Measurements from ENCODE around the gene NUP50.

The NUP50 gene

GRCh38 chr22:45139693-45140092 lies 24.0 kb upstream of the NUP50 start:
- no peaks in the 10 kb centered on the region for H3K27me3 ChIP-seq (ENCODE audit: control insufficient read depth, insufficient read depth, low read length)
- H3K4me1 ChIP-seq (ENCODE audit: control insufficient read depth, insufficient read depth, low read length): no peaks in the 10 kb centered on the region
- no peaks in the 10 kb centered on the region for H3K36me3 ChIP-seq (ENCODE audit: control insufficient read depth, insufficient read depth, low read length)
- H3K9ac ChIP-seq (ENCODE audit: low read length): no peak overlapping the region
- H3K4me3 ChIP-seq (ENCODE audit: low read length): no peak overlapping the region
- H3K27ac ChIP-seq (ENCODE audit: low read depth, low read length): no peak overlapping the region

DNA sequence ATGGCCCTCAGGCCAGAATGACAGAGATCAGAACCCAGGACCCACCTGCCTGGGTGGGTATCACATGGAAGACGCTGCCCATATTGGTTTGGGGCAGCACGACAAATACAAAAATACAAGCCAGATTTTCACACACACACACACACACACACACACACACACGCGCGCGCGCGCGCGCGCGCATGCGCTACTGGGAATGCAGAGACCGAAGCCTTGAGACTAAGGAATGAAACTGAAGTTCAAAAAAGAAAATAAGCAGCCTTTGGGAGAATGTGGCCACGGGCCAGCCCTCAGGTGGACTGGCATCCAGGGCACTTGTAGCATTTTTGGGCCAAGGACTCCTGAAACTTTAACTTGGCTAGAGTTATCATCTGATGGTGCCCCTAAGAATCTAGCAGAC lies 21.3 kb upstream of the NUP50 start:
- Histone ChIP-seq H3K9ac (ENCODE audit: low read length) (no peak overlapping the region), H3K4me3 (ENCODE audit: low read length) (no peak overlapping the region), H3K36me3 (ENCODE audit: control insufficient read depth, insufficient read depth, low read length) (no peaks in the 10 kb centered on the region), H3K4me1 (ENCODE audit: control insufficient read depth, insufficient read depth, low read length) (no peaks in the 10 kb centered on the region), H3K27me3 (ENCODE audit: control insufficient read depth, insufficient read depth, low read length) (no peaks in the 10 kb centered on the region), H3K27ac (ENCODE audit: low read depth, low read length) (no peak overlapping the region)

DNA sequence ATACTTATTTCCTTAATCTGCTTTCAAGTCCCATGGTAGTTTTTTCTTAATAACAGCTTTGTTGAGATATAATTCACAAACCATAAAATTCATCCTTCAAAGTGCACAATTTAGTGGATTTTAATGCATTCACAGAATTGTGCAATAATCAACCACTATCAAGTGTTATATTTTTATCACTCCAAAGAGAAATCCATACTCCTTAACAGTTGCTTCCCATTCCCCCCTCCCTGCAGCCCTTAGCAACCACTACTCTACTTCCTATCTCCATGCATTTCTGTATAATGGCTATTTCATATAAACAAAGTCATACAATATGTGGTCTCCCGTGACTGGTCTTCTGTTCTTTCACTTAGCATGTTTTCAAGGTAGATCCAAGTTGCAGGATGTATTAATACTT lies 18.8 kb upstream of the NUP50 start:
- H3K36me3 ChIP-seq (ENCODE audit: control insufficient read depth, insufficient read depth, low read length): no peaks in the 10 kb centered on the region
- no peak overlapping the region for H3K4me3 ChIP-seq (ENCODE audit: low read length)
- no peaks in the 10 kb centered on the region for H3K27me3 ChIP-seq (ENCODE audit: control insufficient read depth, insufficient read depth, low read length)
- no peak overlapping the region for H3K27ac ChIP-seq (ENCODE audit: low read depth, low read length)
- H3K4me1 ChIP-seq (ENCODE audit: control insufficient read depth, insufficient read depth, low read length): no peaks in the 10 kb centered on the region
- no peak overlapping the region for H3K9ac ChIP-seq (ENCODE audit: low read length)

DNA sequence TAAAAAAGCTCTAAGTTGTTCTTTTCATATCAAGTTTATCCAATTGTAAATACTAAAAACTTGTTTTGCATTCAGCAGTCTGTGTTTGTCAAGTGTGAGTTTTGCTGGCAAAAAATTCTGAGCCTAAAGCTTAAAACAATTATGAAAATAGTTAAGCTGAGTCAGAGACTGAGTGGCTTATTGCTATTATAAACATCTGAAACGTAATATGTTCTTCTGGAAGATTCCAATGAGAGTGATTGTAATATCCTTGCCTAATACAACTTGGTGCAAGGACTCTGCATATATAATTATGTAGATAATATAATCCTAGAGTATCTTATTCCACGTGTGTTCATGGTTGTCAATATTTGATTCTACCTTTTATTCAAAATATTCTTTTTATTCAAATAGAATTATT lies 14.1 kb upstream of the NUP50 start:
- Histone ChIP-seq H3K36me3 (ENCODE audit: control insufficient read depth, insufficient read depth, low read length) (no peaks in the 10 kb centered on the region), H3K27me3 (ENCODE audit: control insufficient read depth, insufficient read depth, low read length) (no peaks in the 10 kb centered on the region), H3K4me3 (ENCODE audit: low read length) (no peak overlapping the region), H3K27ac (ENCODE audit: low read depth, low read length) (no peak overlapping the region), H3K4me1 (ENCODE audit: control insufficient read depth, insufficient read depth, low read length) (no peaks in the 10 kb centered on the region), H3K9ac (ENCODE audit: low read length) (no peak overlapping the region)

- Histone ChIP-seq H3K27me3 (ENCODE audit: control insufficient read depth, insufficient read depth, low read length) (no peaks in the 10 kb centered on the region), H3K4me3 (ENCODE audit: low read length) (no peak overlapping the region), H3K27ac (ENCODE audit: low read depth, low read length) (no peak overlapping the region), H3K36me3 (ENCODE audit: control insufficient read depth, insufficient read depth, low read length) (no peaks in the 10 kb centered on the region), H3K4me1 (ENCODE audit: control insufficient read depth, insufficient read depth, low read length) (no peaks in the 10 kb centered on the region), H3K9ac (ENCODE audit: low read length) (no peak overlapping the region)
These were observed 13.6 kb upstream of the NUP50 start for GRCh38 chr22:45150139-45150538.

- Histone ChIP-seq H3K9ac (ENCODE audit: low read length) (no peak overlapping the region), H3K36me3 (ENCODE audit: control insufficient read depth, insufficient read depth, low read length) (no peaks in the 10 kb centered on the region), H3K4me3 (ENCODE audit: low read length) (no peak overlapping the region), H3K27ac (ENCODE audit: low read depth, low read length) (no peak overlapping the region), H3K27me3 (ENCODE audit: control insufficient read depth, insufficient read depth, low read length) (no peaks in the 10 kb centered on the region), H3K4me1 (ENCODE audit: control insufficient read depth, insufficient read depth, low read length) (no peaks in the 10 kb centered on the region)
These were observed 12.2 kb upstream of the NUP50 start for GRCh38 chr22:45151503-45151902.

DNA sequence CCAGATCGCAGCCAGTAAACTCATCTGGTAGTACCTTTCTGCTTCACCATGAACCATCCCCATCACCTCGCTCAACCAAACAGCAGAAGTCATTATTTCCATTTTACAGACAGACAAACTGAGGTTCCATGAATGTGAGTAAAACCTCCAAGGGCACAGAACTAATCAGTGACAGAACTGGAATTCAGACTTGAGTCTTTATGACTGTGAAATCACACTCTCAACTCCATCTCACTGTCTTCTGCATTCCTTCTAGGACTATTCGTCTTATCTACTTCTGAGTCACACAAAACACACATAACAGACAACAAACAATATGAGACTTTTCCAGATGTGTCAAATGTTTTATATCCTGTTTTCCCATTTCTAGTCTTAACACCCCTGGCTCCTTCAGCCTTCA lies 9.3 kb upstream of the NUP50 start:
- no peak overlapping the region for H3K9ac ChIP-seq (ENCODE audit: low read length)
- H3K4me3 ChIP-seq (ENCODE audit: low read length): no peak overlapping the region
- H3K36me3 ChIP-seq (ENCODE audit: control insufficient read depth, insufficient read depth, low read length): no peaks in the 10 kb centered on the region
- no peaks in the 10 kb centered on the region for H3K27me3 ChIP-seq (ENCODE audit: control insufficient read depth, insufficient read depth, low read length)
- no peak overlapping the region for H3K27ac ChIP-seq (ENCODE audit: low read depth, low read length)
- H3K4me1 ChIP-seq (ENCODE audit: control insufficient read depth, insufficient read depth, low read length): no peaks in the 10 kb centered on the region

GRCh38 chr22:45155050-45155840 lies 8.5 kb upstream of the NUP50 start:
- Histone ChIP-seq H3K4me1 (ENCODE audit: control insufficient read depth, insufficient read depth, low read length) (no peaks in the 10 kb centered on the region), H3K9ac (ENCODE audit: low read length) (no peak overlapping the region), H3K27me3 (ENCODE audit: control insufficient read depth, insufficient read depth, low read length) (no peaks in the 10 kb centered on the region), H3K36me3 (ENCODE audit: control insufficient read depth, insufficient read depth, low read length) (no peaks in the 10 kb centered on the region), H3K4me3 (ENCODE audit: low read length) (no peak overlapping the region), H3K27ac (ENCODE audit: low read depth, low read length) (no peak overlapping the region)

GRCh38 chr22:45157907-45158306 lies 5.8 kb upstream of the NUP50 start:
- no peaks in the 10 kb centered on the region for H3K4me1 ChIP-seq (ENCODE audit: control insufficient read depth, insufficient read depth, low read length)
- H3K27ac ChIP-seq (ENCODE audit: low read depth, low read length): no peak overlapping the region
- no peaks in the 10 kb centered on the region for H3K36me3 ChIP-seq (ENCODE audit: control insufficient read depth, insufficient read depth, low read length)
- no peak overlapping the region for H3K4me3 ChIP-seq (ENCODE audit: low read length)
- no peaks in the 10 kb centered on the region for H3K27me3 ChIP-seq (ENCODE audit: control insufficient read depth, insufficient read depth, low read length)
- no peak overlapping the region for H3K9ac ChIP-seq (ENCODE audit: low read length)

GRCh38 chr22:45159652-45160462 lies 3.9 kb upstream of the NUP50 start:
- Histone ChIP-seq H3K27ac (ENCODE audit: low read depth, low read length) (no peak overlapping the region), H3K4me1 (ENCODE audit: control insufficient read depth, insufficient read depth, low read length) (peaks cover 3% of the 10 kb centered on the region), H3K4me3 (ENCODE audit: low read length) (no peak overlapping the region), H3K36me3 (ENCODE audit: control insufficient read depth, insufficient read depth, low read length) (no peaks in the 10 kb centered on the region), H3K27me3 (ENCODE audit: control insufficient read depth, insufficient read depth, low read length) (no peaks in the 10 kb centered on the region), H3K9ac (ENCODE audit: low read length) (no peak overlapping the region)

- H3K4me3 ChIP-seq (ENCODE audit: low read length): peak overlapping the region; percentile 85
- no peaks in the 10 kb centered on the region for H3K36me3 ChIP-seq (ENCODE audit: control insufficient read depth, insufficient read depth, low read length)
- H3K27ac ChIP-seq (ENCODE audit: low read depth, low read length): no peak overlapping the region
- peaks cover 3% of the 10 kb centered on the region for H3K4me1 ChIP-seq (ENCODE audit: control insufficient read depth, insufficient read depth, low read length)
- H3K9ac ChIP-seq (ENCODE audit: low read length): no peak overlapping the region
- H3K27me3 ChIP-seq (ENCODE audit: control insufficient read depth, insufficient read depth, low read length): no peaks in the 10 kb centered on the region
These were observed 1.2 kb upstream of the NUP50 start for GRCh38 chr22:45162531-45162930.

DNA sequence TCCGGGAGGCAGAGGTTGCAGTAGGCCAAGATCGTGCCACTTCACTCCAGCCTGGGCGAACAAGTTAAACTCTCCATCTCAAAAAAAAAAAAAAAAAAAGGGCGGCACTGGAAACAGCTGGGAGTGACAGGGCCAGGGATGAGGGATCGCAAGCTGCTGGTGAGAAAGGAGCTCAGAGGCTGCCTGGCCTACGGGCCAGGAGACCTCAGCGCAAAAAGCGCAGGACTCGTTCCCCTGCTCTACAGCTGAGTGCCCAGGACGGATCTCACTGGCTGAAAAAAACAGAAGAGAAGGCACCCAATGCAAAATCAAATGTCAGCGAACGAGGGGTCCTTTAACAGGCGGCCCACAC lies 650 bp upstream of the NUP50 start:
- Histone ChIP-seq H3K27ac (ENCODE audit: low read depth, low read length) (peak overlapping the region; percentile 68), H3K4me1 (ENCODE audit: control insufficient read depth, insufficient read depth, low read length) (peaks cover 3% of the 10 kb centered on the region), H3K4me3 (ENCODE audit: low read length) (peak overlapping the region; percentile 85), H3K9ac (ENCODE audit: low read length) (peak overlapping the region; percentile 68), H3K27me3 (ENCODE audit: control insufficient read depth, insufficient read depth, low read length) (no peaks in the 10 kb centered on the region), H3K36me3 (ENCODE audit: control insufficient read depth, insufficient read depth, low read length) (no peaks in the 10 kb centered on the region)
